DOHH2 (cell line): Measurements from ENCODE around the gene SEPTIN5.

Source experiments
- H3F3A ChIP-seq: fragments of 200-600 bp; sonication (generic), shearing (Covaris generic); 2 replicates; pipeline ENCODE4 v1.6.0; 2016; ENCODE audit warnings: antibody characterized with exemption, mild to moderate bottlenecking; ENCODE audit not compliant: control insufficient read depth, insufficient read depth
- H3K27ac ChIP-seq: fragments of 200-600 bp; sonication (generic); 2 replicates; pipeline ENCODE4 v1.5.1; 2014; ENCODE audit warnings: low read depth, mild to moderate bottlenecking, low read length, moderate library complexity
- H3K27me3 ChIP-seq: fragments of 200-600 bp; sonication (generic); 2 replicates; pipeline ENCODE4 v1.6.1; 2014; ENCODE audit warnings: mild to moderate bottlenecking, low read length, mixed read lengths; ENCODE audit not compliant: control insufficient read depth
- H3K36me3 ChIP-seq: fragments of 200-600 bp; sonication (generic); 2 replicates; pipeline ENCODE4 v1.6.1; 2014; ENCODE audit warnings: mild to moderate bottlenecking, low read length, moderate library complexity, mixed read lengths; ENCODE audit not compliant: control insufficient read depth
- H3K4me1 ChIP-seq: fragments of 200-600 bp; sonication (generic); 2 replicates; pipeline ENCODE4 v1.6.1; 2014; ENCODE audit warnings: mild to moderate bottlenecking, low read length, mixed read lengths; ENCODE audit not compliant: control insufficient read depth
- H3K4me2 ChIP-seq: fragments of 200-600 bp; sonication (generic); 2 replicates; pipeline ENCODE4 v1.6.0; 2014; ENCODE audit warnings: mild to moderate bottlenecking, low read length, moderate library complexity
- H3K4me3 ChIP-seq: fragments of 200-600 bp; sonication (generic); 2 replicates; pipeline ENCODE4 v1.5.1; 2014; ENCODE audit warnings: mild to moderate bottlenecking, low read length, mixed read lengths
- H3K79me2 ChIP-seq: fragments of 200-600 bp; sonication (generic); 2 replicates; pipeline ENCODE4 v1.6.1; 2014; ENCODE audit warnings: mild to moderate bottlenecking, low read length, mixed read lengths; ENCODE audit not compliant: control insufficient read depth
- H3K9me2 ChIP-seq: fragments of 200-600 bp; sonication (generic); replicated peaks from 2 replicates; pipeline ENCODE4 v1.6.1; 2014; ENCODE audit warnings: mild to moderate bottlenecking, low read length, mixed read lengths; ENCODE audit not compliant: control insufficient read depth
- H3K9me3 ChIP-seq: fragments of 200-600 bp; sonication (generic); 2 replicates; pipeline ENCODE4 v1.6.1; 2014; ENCODE audit warnings: antibody characterized with exemption, low read length, mixed read lengths; ENCODE audit not compliant: control insufficient read depth, insufficient read depth
- H4K20me1 ChIP-seq: fragments of 200-600 bp; sonication (generic); 2 replicates; pipeline ENCODE4 v1.6.0; 2014; ENCODE audit warnings: low read depth, mild to moderate bottlenecking, antibody characterized with exemption, low read length, moderate library complexity; ENCODE audit not compliant: control insufficient read depth, insufficient read depth
- CTCF ChIP-seq: fragments of 200-600 bp; sonication (generic); IDR thresholded peaks from one replicate; pipeline ENCODE4 v1.5.1; 2014; ENCODE audit warnings: antibody characterized with exemption, mild to moderate bottlenecking, low read depth, low read length; ENCODE audit not compliant: poor library complexity, severe bottlenecking
- EZH2phosphoT487 ChIP-seq: fragments of 200-600 bp; sonication (generic); IDR thresholded peaks from 2 replicates; pipeline ENCODE4 v1.6.1; 2017; ENCODE audit warnings: borderline replicate concordance, mild to moderate bottlenecking, antibody characterized with exemption, low read length, moderate library complexity, mixed read lengths

The SEPTIN5 gene

GRCh38 chr22:19717691-19718455, 3.6 kb downstream of the SEPTIN5 start:
- Histone ChIP-seq H3K36me3 (no peaks in the 10 kb centered on the region), H4K20me1 (no peaks in the 10 kb centered on the region), H3K9me3 (no peaks in the 10 kb centered on the region), H3K9me2 (no peaks in the 10 kb centered on the region), H3K4me3 (peak overlapping the region; percentile 70), H3F3A (no peaks in the 10 kb centered on the region), H3K4me1 (peaks cover 8% of the 10 kb centered on the region), H3K27me3 (peaks cover 26% of the 10 kb centered on the region), H3K4me2 (peak overlapping the region; percentile 61), H3K79me2 (no peaks in the 10 kb centered on the region), H3K27ac (no peak overlapping the region)
- TF ChIP-seq CTCF, result peak; percentile 46
- no peak for TF ChIP-seq EZH2phosphoT487

- Histone ChIP-seq H3F3A (no peaks in the 10 kb centered on the region), H3K27ac (no peak overlapping the region)
These were observed 4.2 kb downstream of the SEPTIN5 start for GRCh38 chr22:19718456-19719049.

GRCh38 chr22:19719050-19719482, 4.8 kb downstream of the SEPTIN5 start:
- H3K4me2 ChIP-seq, result peak overlapping the region; percentile 61
- peaks cover 8% of the 10 kb centered on the region for H3K4me1 ChIP-seq
- H4K20me1 ChIP-seq, result no peaks in the 10 kb centered on the region
- H3K36me3 ChIP-seq, result no peaks in the 10 kb centered on the region
- H3K4me3 ChIP-seq, result no peak overlapping the region
- no peaks in the 10 kb centered on the region for H3K9me3 ChIP-seq
- peaks cover 22% of the 10 kb centered on the region for H3K27me3 ChIP-seq
- H3K9me2 ChIP-seq, result no peaks in the 10 kb centered on the region
- TF ChIP-seq EZH2phosphoT487, result no peak
- no peak for TF ChIP-seq CTCF
- H3K27ac ChIP-seq, result no peak overlapping the region
- H3F3A ChIP-seq, result no peaks in the 10 kb centered on the region
- no peaks in the 10 kb centered on the region for H3K79me2 ChIP-seq

More at GRCh38 chr22:19718456-19719049, 4.2 kb downstream of the SEPTIN5 start:
- Histone ChIP-seq H3K36me3 (no peaks in the 10 kb centered on the region), H3K9me2 (no peaks in the 10 kb centered on the region), H3K9me3 (no peaks in the 10 kb centered on the region), H4K20me1 (no peaks in the 10 kb centered on the region), H3K4me2 (peak overlapping the region; percentile 61), H3K27me3 (peaks cover 22% of the 10 kb centered on the region), H3K4me1 (peaks cover 8% of the 10 kb centered on the region), H3K79me2 (no peaks in the 10 kb centered on the region), H3K4me3 (peak overlapping the region; percentile 70)
- TF ChIP-seq EZH2phosphoT487 (no peak), CTCF (no peak)
